Colon (tissue), 2 donors: Measurements from ENCODE around the gene SASH1.

ENCODE experiments used
- FAIRE-seq: peaks from 2 replicates; lab custom pipeline; 2012; peaks lifted over from hg19 to GRCh38; lab: Jason Lieb, UNC
- donor health status: control.
- donor health status: control.

SASH1 gene

DNA sequence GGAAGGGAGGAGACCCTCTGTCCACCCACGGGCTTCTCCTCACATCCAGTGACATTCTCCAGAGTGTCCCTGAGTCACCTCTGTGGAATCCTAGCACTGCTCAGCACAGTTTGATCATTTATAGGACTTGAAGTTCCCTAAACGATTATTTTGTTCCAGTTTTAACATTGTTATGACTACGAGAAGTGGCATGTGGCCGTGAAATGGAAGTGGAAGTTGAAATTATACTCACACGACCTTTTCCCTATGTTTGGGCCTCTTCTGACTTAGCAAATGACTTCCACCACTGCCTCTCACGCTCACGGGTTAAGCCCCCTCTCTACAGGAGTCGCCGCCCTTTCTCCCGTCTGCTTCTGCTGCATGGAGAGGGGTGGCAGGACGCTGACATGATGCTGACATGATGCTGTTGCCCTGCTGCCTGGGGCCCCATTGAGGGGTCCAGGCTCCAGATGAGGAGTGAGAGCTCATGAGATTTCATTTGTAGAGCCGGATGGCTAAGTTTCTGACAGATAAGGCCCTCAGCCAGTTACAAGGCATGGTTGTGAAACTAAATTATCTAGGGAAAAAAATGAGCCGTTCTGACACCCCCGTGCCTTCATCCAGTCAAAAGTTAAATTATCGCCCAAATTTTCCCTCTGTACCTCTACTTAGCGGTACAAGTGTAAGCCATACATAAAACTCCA is 250.6 kb downstream of the SASH1 start:
- FAIRE-seq: no peak

DNA sequence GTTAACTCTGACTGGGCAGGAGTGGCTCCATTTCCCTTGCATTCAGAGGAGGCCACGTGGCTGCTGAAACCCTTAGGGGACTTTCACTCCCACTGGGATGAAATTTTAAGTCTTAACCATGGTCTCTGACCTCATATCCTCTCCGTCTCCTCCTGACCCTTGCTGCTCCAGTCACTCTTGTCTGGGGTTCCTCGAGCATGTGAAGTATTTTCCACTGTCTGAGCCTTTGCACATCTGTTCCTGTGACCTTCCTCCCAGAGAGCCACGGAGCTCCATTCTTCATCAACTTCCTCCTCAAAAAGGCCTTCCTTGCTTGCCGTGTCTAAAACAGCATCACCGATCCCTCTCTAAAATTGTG is 251.2 kb downstream of the SASH1 start:
- no peak for FAIRE-seq

DNA sequence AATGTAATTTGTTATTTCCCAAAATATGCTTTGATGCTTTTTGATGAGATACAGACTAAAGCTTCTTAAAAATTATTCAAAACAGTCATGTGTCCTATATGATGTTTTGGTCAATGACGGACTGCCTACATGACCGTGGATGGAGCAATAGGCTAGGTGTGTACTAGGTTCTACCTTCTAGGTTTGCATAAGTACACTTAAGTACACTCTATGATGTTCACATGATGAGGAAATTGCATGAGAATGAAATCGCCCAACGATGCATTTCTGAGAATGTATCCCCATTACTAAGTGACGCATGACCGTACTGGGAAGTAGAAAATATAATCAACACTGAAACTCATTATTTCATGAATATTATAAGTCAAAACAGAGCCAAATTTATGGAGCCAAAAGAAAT is 252.9 kb downstream of the SASH1 start:
- no peak for FAIRE-seq

DNA sequence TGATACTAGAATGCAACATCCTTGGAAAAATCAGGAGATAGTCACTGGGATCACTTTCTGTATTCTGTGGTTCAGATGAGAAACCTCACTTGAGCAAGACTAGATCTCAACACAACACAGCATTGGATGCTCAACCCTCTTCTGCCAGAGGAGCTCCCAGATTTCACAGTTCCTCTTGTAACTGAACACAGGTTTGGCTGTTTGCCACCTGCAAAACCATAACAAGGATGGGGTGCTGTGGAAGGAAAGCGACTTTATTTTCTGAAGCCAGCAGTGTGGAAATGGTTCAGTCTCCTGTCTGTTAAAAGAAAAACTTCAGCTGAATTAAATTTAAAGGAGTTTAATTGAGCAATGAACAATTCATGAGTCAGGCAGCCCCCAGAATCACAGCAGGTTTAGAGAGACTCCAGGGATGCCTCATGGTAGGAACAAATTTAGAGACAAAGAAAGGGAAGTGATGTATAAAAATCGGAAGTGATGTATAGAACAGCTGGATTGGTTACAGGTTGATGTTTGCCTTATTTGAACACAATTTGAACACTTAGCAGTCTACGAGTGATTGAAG is 254.3 kb downstream of the SASH1 start:
- no peak for FAIRE-seq

DNA sequence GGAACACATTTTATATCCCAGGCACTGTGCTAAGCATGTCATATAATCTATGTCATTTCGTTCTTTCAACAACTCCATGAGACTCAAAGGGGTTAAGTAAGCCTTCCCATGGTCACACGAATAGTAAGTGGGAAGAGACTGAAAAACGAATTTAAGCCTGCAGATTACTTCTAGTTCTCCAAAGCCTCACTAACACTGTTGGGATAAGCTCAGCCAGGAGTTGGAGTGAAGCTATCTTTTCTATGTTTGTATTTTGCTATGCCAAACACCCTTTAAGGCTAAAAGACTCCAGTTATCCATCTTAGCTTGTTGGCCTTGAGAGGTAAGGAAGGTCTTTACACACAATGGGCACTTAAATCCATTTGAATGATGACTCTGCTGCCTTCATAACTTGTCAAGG is 256.1 kb downstream of the SASH1 start:
- FAIRE-seq: no peak

DNA sequence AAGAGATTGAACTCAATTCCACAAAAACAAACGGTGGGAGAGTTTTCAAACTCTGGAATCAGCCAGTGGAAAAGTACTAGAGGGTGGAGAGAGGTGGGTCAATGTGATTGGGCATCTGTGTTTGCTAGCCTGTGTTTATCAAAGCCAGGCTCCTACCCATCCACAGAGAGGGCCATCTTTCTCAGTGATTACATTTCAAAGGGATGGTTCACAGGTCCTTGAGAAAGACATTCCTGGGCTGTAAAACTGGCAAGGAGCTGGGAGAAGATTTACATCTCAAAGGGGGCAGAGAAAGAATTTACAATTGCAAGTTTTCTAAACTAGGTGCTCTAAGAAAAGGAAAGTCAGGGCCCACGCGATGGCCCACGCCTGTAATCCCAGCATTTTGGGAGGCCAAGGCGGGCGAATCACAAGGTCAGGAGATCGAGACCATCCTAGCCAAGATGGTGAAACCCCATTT is 257.4 kb downstream of the SASH1 start:
- no peak for FAIRE-seq
